H1 (cell line): Measurements from ENCODE around the gene DENND4C. TPM values are rescaled to one million over a fixed set of nuclear protein-coding genes. Genes with fewer than 3 reads are reported as not detected.

Source experiments
- CHD7 ChIP-seq: fragments of 300-600 bp; sonication (generic); IDR thresholded peaks from 2 replicates; pipeline ENCODE4 v1.7.1; 2012; ENCODE audit warnings: low read length, moderate library complexity, mild to moderate bottlenecking, inconsistent platforms; ENCODE audit not compliant: insufficient replicate concordance
- KDM5A ChIP-seq: fragments of 200-600 bp; IDR thresholded peaks from 2 replicates; pipeline ENCODE4 v1.7.1; 2012; ENCODE audit warnings: mild to moderate bottlenecking, low read length, inconsistent platforms, mixed read lengths
- POU5F1 ChIP-seq: IDR thresholded peaks from 2 replicates; pipeline ENCODE4 v1.6.1; 2011; ENCODE audit warnings: low read depth, mild to moderate bottlenecking, low read length, moderate library complexity
- SP2 ChIP-seq: IDR thresholded peaks from 2 replicates; pipeline ENCODE4 v1.6.1; 2012; ENCODE audit warnings: mild to moderate bottlenecking, low read length, inconsistent platforms
- USF2 ChIP-seq: IDR thresholded peaks from 2 replicates; pipeline ENCODE4 v1.6.1; 2011; ENCODE audit warnings: low read length, improper control_type of control experiment
- polyA plus RNA-seq, 7 experiments: library from polyadenylated mRNA; depleted of rRNA in 3 of 7; stranded (reverse) in 5 of 7; unstranded in 2 of 7; fragments of >200 nt in 5 of 7; fragments of 200-250 nt in 2 of 7; gene quantifications; 1 replicate in 5 of 7; 2 replicates in 1 of 7; 4 replicates in 1 of 7; pipeline versions ENCODE4 v1.2.1 to v1.2.3, GENCODE V29; 2011 to 2013; ENCODE audit warnings: missing spikeins in 2 of 7, mixed read lengths in 2 of 7
- total RNA-seq: library from RNA; stranded (reverse); fragmentation: NEBNext Ultra II Directional; extraction: Animal tissue kit (Norgen Biotek cat#: 25700); gene quantifications from 2 replicates; pipeline ENCODE4 v1.2.1, GENCODE V29; 2021

Gene DENND4C
- total and polyA plus RNA-seq, 2 of the 8 experiments (the other 6 are each of a cell fraction or from before 2014, with no cell fraction given) = 6.9 to 18.9 TPM

GRCh38 chr9:19283072-19283710, 52.7 kb downstream of the DENND4C start (continued):
- TF ChIP-seq CHD7 (no peak), KDM5A (no peak), SP2 (no peak), USF2 (no peak), POU5F1 (no peak)
- TF ChIP-seq, all 59 proteins: peak for 0
